Measurements from ENCODE around the gene NOXA1. TPM values are rescaled to one million over a fixed set of nuclear protein-coding genes. Genes with fewer than 3 reads are reported as not detected.

NOXA1 gene
- total and polyA plus RNA-seq, 9 of the 15 experiments (the other 6 are each of a cell fraction or from before 2014, with no cell fraction given) = 0.07 to 1.2 (median 0.20) TPM; not detected in 4

GRCh38 chr9:137476856-137477255 lies 53.7 kb downstream of the NOXA1 start:
- Histone ChIP-seq H4K20me1 (replicated peaks; ENCODE audit: control insufficient read depth, insufficient read depth, low read length) (no peaks in the 10 kb centered on the region), H3K79me2 (ENCODE audit: control insufficient read depth, insufficient read depth, low read length) (no peaks in the 10 kb centered on the region), H3K9me3 (replicated peaks; ENCODE audit: control insufficient read depth, insufficient read depth, low read depth, low read length) (peaks cover 10% of the 10 kb centered on the region), H2AFZ (ENCODE audit: low read depth, low read length) (no peak overlapping the region), H3K36me3 (ENCODE audit: control insufficient read depth, insufficient read depth, low read length) (no peaks in the 10 kb centered on the region), H3K9me1 (ENCODE audit: control insufficient read depth, insufficient read depth, low read length) (no peaks in the 10 kb centered on the region), H3K9ac (ENCODE audit: insufficient read depth in 1 of 2, low read depth in 2 of 2, low read length in 2 of 2) (no peak overlapping the region), H3K4me3 (no peak overlapping the region), H3K4me1 (replicated peaks in 1 of 2; ENCODE audit: control insufficient read depth in 2 of 2, insufficient read depth in 2 of 2, low read length in 2 of 2) (peaks cover 3 to 44% of the 10 kb centered on the region in 2 experiments), H3K27me3 (ENCODE audit: control insufficient read depth in 2 of 2, insufficient read depth in 2 of 2, low read length in 2 of 2) (no peaks in the 10 kb centered on the region), H3K27ac (ENCODE audit: extremely low read depth, low read depth, low read length) (no peak overlapping the region), H3K4me2 (ENCODE audit: insufficient read depth, low read length) (no peak overlapping the region)
- ATAC-seq (no peak), DNase-seq (ENCODE audit: extremely low read depth in 1 of 4, low spot score in 3 of 4) (no peak), FAIRE-seq (no peak)
- in situ Hi-C loops (cut with MboI) (no loop called here), intact Hi-C loops (cut with micrococcal nuclease) (no loop called here)
- WGBS (ENCODE audit: insufficient coverage, low coverage, missing lambda C conversion rate) = 58% methylated on average over 7 of the region's 11 CpGs
- POLR2A ChIA-PET = no interaction called here
- no TSS peak for BruUV-seq (replicated peaks)
- CTCF ChIA-PET (ENCODE audit: low intra/inter-chr PET ratio) = no interaction called here
- no peak for TF ChIP-seq TOE1 (IDR thresholded peaks at IDR 0.05; ENCODE audit: borderline replicate concordance)
- no peak for TF ChIP-seq TOE1 (CRISPR knock-in tag; IDR thresholded peaks at IDR 0.05; ENCODE audit: borderline replicate concordance, low read depth)
- TF ChIP-seq TCF3 (CRISPR knock-in tag; IDR thresholded peaks at IDR 0.05) = no peak
- no peak for TF ChIP-seq ZFP91 (CRISPR knock-in tag; IDR thresholded peaks at IDR 0.05)
- TF ChIP-seq DPF2 (IDR thresholded peaks at IDR 0.05) = no peak
- no peak for TF ChIP-seq ZNF253 (CRISPR knock-in tag; conservative IDR thresholded peaks at IDR 0.05)
- no peak for TF ChIP-seq NUFIP1 (IDR thresholded peaks at IDR 0.05; ENCODE audit: partially characterized antibody)
- no peak for TF ChIP-seq NCOA4 (IDR thresholded peaks at IDR 0.05; ENCODE audit: partially characterized antibody)
- TF ChIP-seq CBX8 (IDR thresholded peaks at IDR 0.05; ENCODE audit: borderline replicate concordance, extremely low read depth, low read depth, low read length, poor library complexity, severe bottlenecking) = no peak
- TF ChIP-seq RB1 (IDR thresholded peaks at IDR 0.05; ENCODE audit: low read depth) = no peak
- no peak for TF ChIP-seq L3MBTL2 (IDR thresholded peaks at IDR 0.05)
- no peak for TF ChIP-seq ZNF785 (CRISPR knock-in tag; IDR thresholded peaks at IDR 0.05)
- no peak for TF ChIP-seq MYC (IDR thresholded peaks at IDR 0.05; ENCODE audit: low read depth, low read length)
- no peak for TF ChIP-seq MYC (CRISPR knock-in tag; IDR thresholded peaks at IDR 0.05; ENCODE audit: borderline replicate concordance, low read depth)
- no peak for TF ChIP-seq SMARCE1 (IDR thresholded peaks at IDR 0.05)
- no peak for TF ChIP-seq TCF7L2 (IDR thresholded peaks at IDR 0.05; ENCODE audit: low read depth, low read length)
- TF ChIP-seq TBP (optimal IDR thresholded peaks at IDR 0.05; ENCODE audit: low read depth, low read length) = no peak
- TF ChIP-seq SAP30 (IDR thresholded peaks at IDR 0.05; ENCODE audit: borderline replicate concordance, insufficient read depth, low read depth, low read length, poor library complexity, severe bottlenecking) = no peak
